HG03432 (cell line): ENCODE measurements around the gene KCNT1.

ENCODE experiments used
- ATAC-seq: cut with Tn5 transposase; IDR thresholded peaks from one replicate; pipeline ENCODE4 v1.9.1; 2021; ENCODE audit warnings: mild to moderate bottlenecking, moderate library complexity; ENCODE audit not compliant: unreplicated experiment

Gene KCNT1

DNA sequence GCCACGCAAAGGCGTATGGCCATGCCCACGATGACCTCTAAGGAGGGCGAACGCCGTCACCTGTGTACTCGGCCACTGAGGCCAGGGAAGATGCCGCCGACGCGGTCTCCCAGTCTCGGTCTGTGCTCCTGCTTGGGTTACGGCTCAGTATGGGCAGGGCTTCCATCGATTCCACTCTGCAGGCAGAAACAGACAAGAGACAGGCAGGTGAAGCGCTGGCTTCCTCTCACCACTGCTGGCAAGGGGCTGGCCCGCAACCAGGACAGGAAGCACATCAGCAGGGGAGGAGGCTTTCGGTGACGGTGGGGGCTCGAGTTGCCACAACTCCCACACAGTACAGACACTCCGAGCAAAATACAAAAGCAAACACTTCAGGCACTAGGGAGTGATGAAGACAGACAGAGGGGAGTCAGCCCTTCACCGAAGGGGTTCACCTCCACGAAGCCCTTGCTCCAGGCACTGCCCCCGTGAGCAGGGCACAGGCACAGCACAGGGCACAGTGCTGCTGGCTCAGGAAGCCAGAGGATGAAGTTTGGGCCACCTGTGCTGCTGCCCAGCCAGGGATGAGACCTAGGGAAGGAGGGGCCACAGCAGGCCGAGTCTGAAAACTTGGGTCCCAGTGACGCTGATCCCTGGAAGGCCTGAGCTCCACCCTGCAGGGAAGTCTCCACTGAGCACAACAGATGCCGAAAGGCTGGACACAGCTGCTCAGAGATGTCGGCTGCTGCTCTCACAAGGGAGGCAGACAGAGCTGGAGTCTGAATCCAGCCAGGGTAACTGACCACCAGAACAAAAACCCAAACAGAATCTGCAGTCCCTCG lies 114.1 kb downstream of the KCNT1 start:
- no peak for ATAC-seq

- no peak for ATAC-seq
Measured at GRCh38 chr9:135816651-135816970, 114.6 kb downstream of the KCNT1 start.

- no peak for ATAC-seq
Measured at GRCh38 chr9:135817951-135818717, 116.1 kb downstream of the KCNT1 start.

GRCh38 chr9:135818718-135819475 lies 116.9 kb downstream of the KCNT1 start:
- ATAC-seq = no peak

DNA sequence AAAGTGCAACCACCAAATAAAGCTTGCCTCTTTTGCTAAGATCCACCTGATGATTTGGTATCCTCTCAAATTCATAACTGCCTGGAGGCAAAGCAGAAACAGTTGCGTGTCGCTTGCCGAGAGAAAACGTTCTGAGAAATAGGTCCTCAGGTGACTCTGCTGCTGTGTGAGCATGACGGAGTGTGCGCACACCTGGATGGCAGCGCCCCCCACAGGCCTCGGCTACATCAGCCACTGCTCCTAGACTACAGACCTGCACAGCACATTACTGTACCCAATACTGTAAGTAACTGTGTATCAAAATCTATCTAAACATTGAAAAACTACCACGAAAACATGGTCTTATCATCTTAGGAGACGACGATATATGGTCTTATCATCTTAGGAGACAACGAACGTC lies 117.9 kb downstream of the KCNT1 start:
- no peak for ATAC-seq

DNA sequence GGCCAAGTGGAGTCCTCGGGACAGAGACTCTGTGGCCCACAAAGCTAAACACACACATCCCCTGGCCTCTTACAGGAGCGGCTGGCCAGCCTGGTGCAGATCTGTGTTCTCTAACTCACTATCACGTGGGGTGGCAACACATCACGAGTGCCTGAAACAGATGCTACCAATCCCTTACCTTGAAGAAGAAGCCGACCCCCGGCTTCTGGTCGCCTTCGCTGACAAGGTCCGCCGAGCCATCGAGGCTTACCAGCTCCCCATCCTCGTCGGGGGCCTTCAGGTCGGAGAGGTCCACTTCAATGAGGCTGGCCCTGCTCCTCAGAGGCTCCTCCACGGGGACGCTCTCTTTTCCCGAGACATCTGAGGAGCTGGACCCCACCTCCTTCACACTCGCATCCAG lies 118.7 kb downstream of the KCNT1 start:
- no peak for ATAC-seq

DNA sequence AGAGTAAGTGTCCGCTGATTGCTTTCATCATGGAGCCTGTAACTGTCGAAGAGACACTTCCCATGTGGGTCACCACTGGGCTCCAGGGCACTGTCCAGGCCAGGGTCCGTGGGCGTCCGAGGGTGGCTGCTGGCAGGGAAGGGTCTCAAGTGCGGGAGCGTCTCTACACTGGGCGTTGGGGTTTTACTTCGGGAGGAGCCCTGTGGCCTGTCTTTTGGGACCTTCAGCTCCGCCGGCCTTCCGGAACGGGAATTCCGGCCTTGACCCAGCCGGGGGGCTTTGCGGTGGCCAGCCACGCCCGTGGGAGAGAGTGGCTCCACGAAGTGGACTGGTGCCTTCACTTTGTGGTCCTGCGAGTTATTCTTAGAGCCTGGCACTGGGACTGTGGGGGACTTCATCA lies 119.1 kb downstream of the KCNT1 start:
- no peak for ATAC-seq

DNA sequence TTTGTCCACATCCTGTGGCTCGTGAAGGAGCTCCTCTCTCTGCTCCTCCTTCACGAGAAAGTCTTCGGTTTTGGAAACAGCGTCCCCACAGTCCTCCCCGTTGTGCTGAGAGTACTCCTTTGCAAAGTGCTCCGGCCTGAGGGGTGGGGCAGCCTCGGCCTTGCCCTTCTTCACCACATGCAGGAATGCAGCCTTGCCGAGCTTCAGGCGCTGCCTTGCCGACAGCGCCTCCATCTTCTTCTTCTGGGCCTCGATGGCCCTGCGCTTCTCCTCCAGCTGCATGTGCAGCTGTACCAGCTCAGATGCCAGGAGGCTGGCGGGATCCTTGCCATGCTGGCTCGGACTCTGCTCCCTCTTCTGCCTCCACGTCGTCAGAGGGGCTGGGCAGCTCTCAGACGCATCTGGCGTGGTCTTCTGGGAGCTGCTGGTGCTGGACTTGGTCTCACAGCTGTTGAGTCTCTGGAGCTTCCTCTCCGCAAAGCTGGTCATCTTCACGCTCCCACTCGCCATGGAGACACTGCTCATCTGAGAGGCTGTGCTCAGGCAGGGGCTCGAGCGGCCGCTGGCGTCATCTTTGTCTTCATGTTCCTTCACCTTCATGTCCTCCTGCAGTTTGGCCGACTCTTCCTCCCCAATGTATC lies 119.9 kb downstream of the KCNT1 start:
- ATAC-seq = no peak

- ATAC-seq = no peak
Measured at GRCh38 chr9:135822374-135822755, 120.4 kb downstream of the KCNT1 start.

GRCh38 chr9:135823036-135823435 lies 121.1 kb downstream of the KCNT1 start:
- ATAC-seq = no peak

GRCh38 chr9:135825435-135826187 lies 123.6 kb downstream of the KCNT1 start:
- ATAC-seq = no peak

DNA sequence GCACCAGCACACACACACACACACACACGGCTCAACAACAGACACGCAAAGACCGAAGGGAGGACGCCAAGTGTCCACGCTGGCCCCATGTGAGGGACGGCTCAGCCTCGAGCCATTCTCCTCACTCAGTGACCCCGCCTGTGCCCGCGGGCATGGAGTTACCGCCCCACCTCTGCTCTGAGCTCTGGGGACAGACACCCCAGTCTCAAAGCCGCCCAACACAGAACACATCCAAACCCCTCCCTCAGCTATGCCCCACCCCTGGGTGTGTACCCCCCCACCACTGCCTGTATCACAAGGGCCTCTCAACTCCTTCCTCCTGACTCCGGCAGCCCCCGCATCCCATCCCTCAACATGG lies 124.2 kb downstream of the KCNT1 start:
- no peak for ATAC-seq

- ATAC-seq = no peak
Measured at GRCh38 chr9:135827301-135827700, 125.3 kb downstream of the KCNT1 start.

- no peak for ATAC-seq
Measured at GRCh38 chr9:135827866-135828580, 126.0 kb downstream of the KCNT1 start.

GRCh38 chr9:135828656-135829055 lies 126.7 kb downstream of the KCNT1 start:
- ATAC-seq = no peak

DNA sequence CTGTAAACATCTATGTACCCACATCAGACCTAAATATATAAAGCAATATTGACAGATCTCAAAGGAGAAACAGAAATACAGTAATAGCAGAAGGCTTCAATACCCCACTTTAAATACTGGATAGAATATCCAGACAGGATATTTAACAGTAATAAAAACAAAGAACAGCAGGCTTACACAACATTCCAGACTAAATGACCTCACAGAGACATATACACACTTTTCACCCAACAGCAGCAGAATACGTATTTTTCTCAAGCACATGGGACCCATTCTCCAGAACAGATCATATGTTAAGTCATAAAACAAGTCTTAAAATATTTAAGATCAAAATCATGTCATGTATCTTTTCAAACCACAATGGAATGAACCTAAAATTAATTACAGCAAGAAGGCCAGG lies 128.5 kb downstream of the KCNT1 start:
- no peak for ATAC-seq

DNA sequence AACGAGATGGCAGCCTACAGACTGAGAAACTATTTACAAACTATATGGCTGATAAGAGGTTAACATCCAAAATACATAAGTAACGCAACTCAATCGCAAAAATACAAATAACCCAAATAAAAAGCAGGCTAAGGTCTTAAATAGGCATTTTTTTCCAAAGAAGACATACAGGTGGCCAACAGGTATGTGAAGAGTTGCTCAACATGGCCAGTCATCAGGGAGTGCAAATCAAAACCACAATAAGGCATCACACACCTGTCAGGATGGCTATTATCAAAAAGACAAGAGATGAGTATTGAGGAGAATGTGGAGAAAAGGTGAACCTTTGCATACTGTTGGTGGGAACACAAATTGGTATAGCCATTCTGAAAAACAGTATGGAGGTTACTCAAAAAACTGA lies 131.9 kb downstream of the KCNT1 start:
- no peak for ATAC-seq

GRCh38 chr9:135835131-135835530 lies 133.1 kb downstream of the KCNT1 start:
- ATAC-seq = no peak

DNA sequence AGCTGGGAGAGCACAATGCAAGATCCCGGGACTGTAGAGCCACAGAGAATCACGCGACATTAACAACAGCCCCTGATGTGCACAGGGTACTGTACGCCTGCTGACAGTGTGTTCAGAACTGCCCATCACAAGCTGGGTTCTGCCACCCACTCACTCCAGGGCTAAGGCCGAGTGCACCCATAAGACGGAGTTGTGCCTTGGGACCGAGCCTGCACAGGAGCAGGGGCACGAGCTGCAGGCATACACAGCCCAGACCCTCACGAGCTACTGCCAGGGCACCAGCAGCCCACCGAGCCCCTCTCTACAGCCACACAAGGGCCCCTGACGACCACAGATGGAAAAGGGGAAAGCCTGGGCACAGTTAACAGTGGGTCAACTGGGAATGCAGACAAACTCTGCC lies 137.5 kb downstream of the KCNT1 start:
- no peak for ATAC-seq

- no peak for ATAC-seq
Measured at GRCh38 chr9:135840107-135840506, 138.1 kb downstream of the KCNT1 start.
